Ovary (tissue), 9 donors: ENCODE measurements around the gene FLVCR2. TPM values are rescaled to one million over a fixed set of nuclear protein-coding genes. Genes with fewer than 3 reads are reported as not detected.

ENCODE experiments used
- DNase-seq, 5 donors: peaks; one replicate each; pipeline ENCODE4 v3.0.0-alpha.2; 2019 to 2020
- H3K27ac ChIP-seq, 2 donors: fragments of 200-600 bp; one replicate each; pipeline versions ENCODE4 v1.5.1 to v1.8.0; 2019 to 2022
- H3K27me3 ChIP-seq: fragments of 200-600 bp; one replicate; pipeline ENCODE4 v1.8.0; 2022
- H3K36me3 ChIP-seq: fragments of 200-600 bp; sonication (generic); one replicate; pipeline ENCODE4 v1.5.1; 2019
- H3K4me1 ChIP-seq: one replicate; pipeline ENCODE4 v1.8.1; 2013; ENCODE audit warnings: mild to moderate bottlenecking, moderate library complexity; ENCODE audit not compliant: insufficient read depth
- H3K4me3 ChIP-seq: fragments of 200-600 bp; sonication (generic); one replicate; pipeline ENCODE4 v1.5.1; 2017
- H3K9me3 ChIP-seq, 2 donors: fragments of 200-600 bp in 1 of 2; sonication (generic) in 1 of 2; one replicate each; pipeline versions ENCODE4 v1.5.1 to v1.8.1; 2013 to 2019; ENCODE audit warnings: mild to moderate bottlenecking in 1 of 2, moderate library complexity in 1 of 2
- CTCF ChIP-seq, 3 donors: fragments of 450-650 bp in 2 of 3; fragments of 200-600 bp in 1 of 3; IDR thresholded peaks; one replicate each; pipeline versions ENCODE4 v1.5.1 to v1.8.0; 2016 to 2022; ENCODE audit warnings: antibody characterized with exemption in 3 of 3, mild to moderate bottlenecking in 1 of 3
- EP300 ChIP-seq: sonication (generic); formaldehyde crosslinking; IDR thresholded peaks from one replicate; pipeline ENCODE4 v1.6.1; 2017; ENCODE audit warnings: antibody characterized with exemption
- POLR2A ChIP-seq: fragments of 450-650 bp; IDR thresholded peaks from one replicate; pipeline ENCODE4 v1.6.1; 2017; ENCODE audit warnings: antibody characterized with exemption, mild to moderate bottlenecking, moderate library complexity
- WGBS, 3 donors: extraction: QIAGEN DNeasy Blood & Tissue Kit in 1 of 3; methylation state at CpG; one replicate each; pipeline versions ENCODE4 v1.1.5 to v1.1.7; 2013 to 2017; 5-methylcytosine and 5-hydroxymethylcytosine counted together
- intact Hi-C, 4 donors: fragments of 100-400 bp; cut with DNase I; formaldehyde crosslinking; loops; one replicate each; pipeline versions ENCODE4 v1.11.0 to v1.15.1; 2022 to 2023
- polyA plus RNA-seq, 2 donors: library from polyadenylated mRNA; stranded (reverse); fragments of 200-250 nt in 1 of 2; fragments of 350-450 nt in 1 of 2; fragmentation: Illumina TruSeq in 1 of 2; extraction: RNeasy Lipid Tissue Mini Kit (QIAGEN cat#74804) in 1 of 2; gene quantifications; one replicate each; pipeline ENCODE4 v1.2.3, GENCODE V29; 2013 to 2014
- total RNA-seq, 7 donors: library from RNA; depleted of rRNA in 2 of 7; stranded (reverse); fragments of >200 nt in 2 of 7; fragmentation: NEBNext Ultra II Directional in 3 of 7; extraction: Animal tissue kit (Norgen Biotek cat#: 25700) in 3 of 7; gene quantifications; one replicate each; pipeline versions ENCODE4 v1.1.0 to v1.2.4, GENCODE V29; 2016 to 2023
- donor health status: DM: no; HTN: no; CAD: no; lungs with moderate emphysema.
- donor health status: DM: no; HTN: no; CAD: no.
- donor health status: Bipolar disorder and iron deficiency.
- donor health status: DM: yes; HTN: yes; CAD: no.
- donor health status: DM: no; HTN: no; CAD: no.
- donor health status: DM: yes; HTN: yes; CAD: no.

Gene FLVCR2
- total and polyA plus RNA-seq, 9 donors, result 1.5 to 18.4 (median 4.4) TPM

GRCh38 chr14:75535164-75535898 lies 43.1 kb upstream of the FLVCR2 start:
- Histone ChIP-seq H3K4me1 (no peaks in the 10 kb centered on the region), H3K36me3 (no peaks in the 10 kb centered on the region), H3K9me3 (no peaks in the 10 kb centered on the region), H3K27me3 (no peaks in the 10 kb centered on the region), H3K4me3 (no peak overlapping the region), H3K27ac (no peak overlapping the region)
- TF ChIP-seq CTCF (IDR thresholded peaks at IDR 0.05) (no peak), EP300 (no peak), POLR2A (no peak)
- no peak for DNase-seq
- intact Hi-C loops, result no loop called here
- WGBS, 3 donors, result 70 to 77% (median 71%) methylated on average over 5 of the region's 5 CpGs

- H3K27ac ChIP-seq, result no peak overlapping the region
- no peaks in the 10 kb centered on the region for H3K27me3 ChIP-seq
- WGBS, 3 donors, result 60 to 66% (median 61%) methylated on average over 4 of the region's 4 CpGs
- H3K4me3 ChIP-seq, result no peak overlapping the region
- no peaks in the 10 kb centered on the region for H3K9me3 ChIP-seq
- TF ChIP-seq CTCF (IDR thresholded peaks at IDR 0.05) (no peak), EP300 (no peak), POLR2A (no peak)
- DNase-seq, result no peak
- no peaks in the 10 kb centered on the region for H3K4me1 ChIP-seq
- H3K36me3 ChIP-seq, result no peaks in the 10 kb centered on the region
- intact Hi-C loops, result no loop called here
Measured at GRCh38 chr14:75537071-75537470, 41.3 kb upstream of the FLVCR2 start.

DNA sequence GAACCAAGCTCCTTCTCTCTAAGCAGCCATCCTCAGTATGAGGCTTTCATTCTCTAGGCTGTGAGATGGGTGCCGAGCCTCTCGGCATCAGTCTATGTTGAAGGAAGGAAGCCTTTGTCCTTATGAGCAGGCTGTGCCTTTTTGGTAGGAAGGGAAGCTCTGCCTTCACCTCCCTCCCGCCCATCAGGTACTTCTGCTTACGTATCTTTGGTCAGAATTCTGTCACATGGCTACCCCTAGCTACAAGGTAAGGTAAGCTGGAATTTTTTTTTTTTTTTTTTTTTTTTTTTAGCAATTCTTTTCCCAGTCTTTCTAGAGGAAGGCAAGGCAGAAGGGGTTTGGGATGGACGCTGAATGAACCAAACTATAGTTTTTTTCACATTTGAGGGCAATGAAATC lies 39.3 kb upstream of the FLVCR2 start:
- no peaks in the 10 kb centered on the region for H3K27me3 ChIP-seq
- no peaks in the 10 kb centered on the region for H3K36me3 ChIP-seq
- H3K9me3 ChIP-seq, result no peaks in the 10 kb centered on the region
- 94 to 95% (median 95%) methylated on average over 5 of the region's 5 CpGs for WGBS, 3 donors
- no peak overlapping the region for H3K27ac ChIP-seq
- H3K4me1 ChIP-seq, result no peaks in the 10 kb centered on the region
- no peak for DNase-seq
- intact Hi-C loops, result no loop called here
- no peak overlapping the region for H3K4me3 ChIP-seq
- TF ChIP-seq POLR2A (no peak), CTCF (IDR thresholded peaks at IDR 0.05) (no peak), EP300 (no peak)

- Histone ChIP-seq H3K27me3 (no peaks in the 10 kb centered on the region), H3K4me3 (no peak overlapping the region), H3K27ac (no peak overlapping the region), H3K36me3 (no peaks in the 10 kb centered on the region), H3K9me3 (no peaks in the 10 kb centered on the region), H3K4me1 (no peaks in the 10 kb centered on the region)
- intact Hi-C loops, result no loop called here
- no peak for DNase-seq
- 78 to 82% (median 79%) methylated on average over 17 of the region's 17 CpGs for WGBS, 3 donors
- TF ChIP-seq EP300, result no peak
- TF ChIP-seq POLR2A, result no peak
- no peak for TF ChIP-seq CTCF (IDR thresholded peaks at IDR 0.05)
Measured at GRCh38 chr14:75539561-75540478, 38.6 kb upstream of the FLVCR2 start.
